ENCODE measurements around the gene ARSI.

The ARSI gene

DNA sequence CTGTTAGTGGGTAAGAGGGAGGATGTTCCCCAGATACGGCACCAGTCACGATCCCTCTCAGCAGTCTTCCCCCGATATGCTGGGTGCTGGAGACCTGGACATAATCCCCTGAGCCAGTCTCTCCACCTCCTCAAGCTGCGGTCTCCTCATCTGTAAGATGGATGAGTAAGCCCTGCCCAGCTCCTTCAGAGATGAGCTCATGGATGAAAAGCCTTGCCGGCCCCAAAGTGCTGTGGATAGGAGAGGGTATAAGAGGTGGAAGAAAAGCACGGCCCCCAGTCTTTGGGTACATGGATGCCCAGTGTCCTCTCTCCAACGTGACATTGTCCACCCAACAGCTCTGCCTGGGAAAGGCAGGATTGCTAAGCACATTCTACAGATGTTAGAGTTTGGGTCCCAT lies 17.6 kb downstream of the ARSI start:
- no peak overlapping the region for H3K27ac ChIP-seq (ENCODE audit: low read depth, low read length)
- H3K4me2 ChIP-seq (ENCODE audit: low read length), result no peak overlapping the region
- no peaks in the 10 kb centered on the region for H3K4me1 ChIP-seq (ENCODE audit: control insufficient read depth, low read length)
- TF ChIP-seq EZH2phosphoT487 (IDR thresholded peaks at IDR 0.05; ENCODE audit: borderline replicate concordance, low read length), result no peak
- TF ChIP-seq, protein P1, sequence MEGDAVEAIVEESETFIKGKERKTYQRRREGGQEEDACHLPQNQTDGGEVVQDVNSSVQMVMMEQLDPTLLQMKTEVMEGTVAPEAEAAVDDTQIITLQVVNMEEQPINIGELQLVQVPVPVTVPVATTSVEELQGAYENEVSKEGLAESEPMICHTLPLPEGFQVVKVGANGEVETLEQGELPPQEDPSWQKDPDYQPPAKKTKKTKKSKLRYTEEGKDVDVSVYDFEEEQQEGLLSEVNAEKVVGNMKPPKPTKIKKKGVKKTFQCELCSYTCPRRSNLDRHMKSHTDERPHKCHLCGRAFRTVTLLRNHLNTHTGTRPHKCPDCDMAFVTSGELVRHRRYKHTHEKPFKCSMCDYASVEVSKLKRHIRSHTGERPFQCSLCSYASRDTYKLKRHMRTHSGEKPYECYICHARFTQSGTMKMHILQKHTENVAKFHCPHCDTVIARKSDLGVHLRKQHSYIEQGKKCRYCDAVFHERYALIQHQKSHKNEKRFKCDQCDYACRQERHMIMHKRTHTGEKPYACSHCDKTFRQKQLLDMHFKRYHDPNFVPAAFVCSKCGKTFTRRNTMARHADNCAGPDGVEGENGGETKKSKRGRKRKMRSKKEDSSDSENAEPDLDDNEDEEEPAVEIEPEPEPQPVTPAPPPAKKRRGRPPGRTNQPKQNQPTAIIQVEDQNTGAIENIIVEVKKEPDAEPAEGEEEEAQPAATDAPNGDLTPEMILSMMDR (IDR thresholded peaks at IDR 0.05; ENCODE audit: low read depth, low read length, poor library complexity, severe bottlenecking), result no peak
- no peak overlapping the region for H3K4me3 ChIP-seq (ENCODE audit: low read length)
- H3K79me2 ChIP-seq (ENCODE audit: control insufficient read depth, low read length), result no peaks in the 10 kb centered on the region
- H3K36me3 ChIP-seq (ENCODE audit: control insufficient read depth, low read length), result no peaks in the 10 kb centered on the region
- H3K27me3 ChIP-seq (ENCODE audit: control insufficient read depth, low read length), result peaks cover 9% of the 10 kb centered on the region
- no peaks in the 10 kb centered on the region for H4K20me1 ChIP-seq (ENCODE audit: control insufficient read depth, insufficient read depth, low read depth, low read length)
- H3F3A ChIP-seq (ENCODE audit: control insufficient read depth, insufficient read depth), result no peaks in the 10 kb centered on the region
- H3K9me2 ChIP-seq (replicated peaks; ENCODE audit: control insufficient read depth, low read length), result no peaks in the 10 kb centered on the region
- H3K9me3 ChIP-seq (ENCODE audit: control insufficient read depth, insufficient read depth, low read length), result no peaks in the 10 kb centered on the region

DNA sequence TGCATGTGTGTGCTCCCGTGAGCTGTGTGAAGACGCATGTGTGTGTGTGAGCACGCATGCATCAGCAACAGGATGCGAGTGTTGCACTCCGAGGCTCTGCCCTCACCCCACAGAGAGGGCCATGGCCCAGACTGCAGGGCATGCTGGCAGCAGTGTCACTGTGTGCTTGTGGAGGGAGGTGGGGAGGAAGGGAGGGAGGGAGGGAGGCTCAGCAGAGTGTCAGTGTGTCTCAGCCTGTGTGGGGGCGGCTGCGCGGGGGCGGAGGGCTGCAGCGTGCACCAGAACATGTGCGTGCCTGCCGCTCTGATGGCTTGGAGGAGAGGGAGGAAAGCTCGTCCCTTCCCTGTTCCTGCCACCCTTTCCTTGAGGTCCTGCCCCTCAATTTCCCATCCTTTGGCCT lies 18.4 kb downstream of the ARSI start:
- H3K9me3 ChIP-seq (ENCODE audit: control insufficient read depth, insufficient read depth, low read length), result no peaks in the 10 kb centered on the region
- no peaks in the 10 kb centered on the region for H3K4me1 ChIP-seq (ENCODE audit: control insufficient read depth, low read length)
- H3K79me2 ChIP-seq (ENCODE audit: control insufficient read depth, low read length), result no peaks in the 10 kb centered on the region
- H3K27me3 ChIP-seq (ENCODE audit: control insufficient read depth, low read length), result peaks cover 13% of the 10 kb centered on the region
- TF ChIP-seq EZH2phosphoT487 (IDR thresholded peaks at IDR 0.05; ENCODE audit: borderline replicate concordance, low read length), result no peak
- TF ChIP-seq, protein P1 (IDR thresholded peaks at IDR 0.05; ENCODE audit: low read depth, low read length, poor library complexity, severe bottlenecking), result no peak
- no peak overlapping the region for H3K4me3 ChIP-seq (ENCODE audit: low read length)
- H3K36me3 ChIP-seq (ENCODE audit: control insufficient read depth, low read length), result no peaks in the 10 kb centered on the region
- H4K20me1 ChIP-seq (ENCODE audit: control insufficient read depth, insufficient read depth, low read depth, low read length), result no peaks in the 10 kb centered on the region
- no peaks in the 10 kb centered on the region for H3K9me2 ChIP-seq (replicated peaks; ENCODE audit: control insufficient read depth, low read length)
- H3K4me2 ChIP-seq (ENCODE audit: low read length), result no peak overlapping the region
- no peak overlapping the region for H3K27ac ChIP-seq (ENCODE audit: low read depth, low read length)
- no peaks in the 10 kb centered on the region for H3F3A ChIP-seq (ENCODE audit: control insufficient read depth, insufficient read depth)

DNA sequence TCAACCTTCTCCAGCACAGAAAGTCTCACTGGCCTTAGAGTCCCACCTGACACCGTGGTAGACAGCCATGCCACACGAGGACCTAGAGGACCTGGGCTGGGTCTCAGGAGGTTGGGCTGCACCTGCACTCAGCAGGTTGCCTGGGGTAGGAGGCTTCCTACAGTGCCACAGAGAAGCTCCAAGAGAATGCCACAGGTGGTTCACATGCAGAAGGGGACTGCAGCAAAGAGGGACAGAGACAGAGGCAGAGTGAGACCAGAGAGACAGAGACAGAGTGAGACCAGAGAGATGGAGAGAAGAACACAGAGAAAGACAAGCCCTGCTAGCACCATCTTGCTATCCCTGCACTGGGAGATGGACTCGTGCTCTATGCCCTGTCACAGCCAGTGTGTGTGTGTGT lies 18.8 kb downstream of the ARSI start:
- H3K27me3 ChIP-seq (ENCODE audit: control insufficient read depth, low read length), result peaks cover 15% of the 10 kb centered on the region
- no peaks in the 10 kb centered on the region for H3K9me3 ChIP-seq (ENCODE audit: control insufficient read depth, insufficient read depth, low read length)
- no peak overlapping the region for H3K27ac ChIP-seq (ENCODE audit: low read depth, low read length)
- no peak overlapping the region for H3K4me2 ChIP-seq (ENCODE audit: low read length)
- no peaks in the 10 kb centered on the region for H3F3A ChIP-seq (ENCODE audit: control insufficient read depth, insufficient read depth)
- no peak overlapping the region for H3K4me3 ChIP-seq (ENCODE audit: low read length)
- H3K79me2 ChIP-seq (ENCODE audit: control insufficient read depth, low read length), result no peaks in the 10 kb centered on the region
- H4K20me1 ChIP-seq (ENCODE audit: control insufficient read depth, insufficient read depth, low read depth, low read length), result no peaks in the 10 kb centered on the region
- TF ChIP-seq EZH2phosphoT487 (IDR thresholded peaks at IDR 0.05; ENCODE audit: borderline replicate concordance, low read length), result no peak
- TF ChIP-seq, protein P1 (IDR thresholded peaks at IDR 0.05; ENCODE audit: low read depth, low read length, poor library complexity, severe bottlenecking), result no peak
- H3K36me3 ChIP-seq (ENCODE audit: control insufficient read depth, low read length), result no peaks in the 10 kb centered on the region
- no peaks in the 10 kb centered on the region for H3K9me2 ChIP-seq (replicated peaks; ENCODE audit: control insufficient read depth, low read length)
- H3K4me1 ChIP-seq (ENCODE audit: control insufficient read depth, low read length), result no peaks in the 10 kb centered on the region

DNA sequence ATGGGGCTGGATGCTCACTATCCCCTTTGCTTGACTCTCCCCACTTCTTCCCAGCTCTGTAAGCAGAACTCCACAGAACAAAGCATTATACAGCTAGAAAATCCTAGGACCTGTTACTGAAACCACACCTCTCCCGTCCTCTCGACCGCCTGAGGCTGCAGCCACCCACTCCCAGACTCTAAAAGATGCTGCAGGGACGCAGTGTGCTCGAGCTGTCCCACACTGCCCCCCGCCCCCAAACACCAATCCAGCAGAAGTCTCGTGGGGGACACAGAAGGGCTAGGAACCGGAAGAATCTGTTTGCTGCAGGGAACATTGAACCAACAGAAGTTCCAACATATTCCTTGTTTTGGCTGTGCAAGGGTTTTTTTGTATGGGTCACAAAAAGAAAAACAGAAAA lies 20.7 kb downstream of the ARSI start:
- H3K79me2 ChIP-seq (ENCODE audit: control insufficient read depth, low read length), result no peaks in the 10 kb centered on the region

More for the DNA sequence above, 20.7 kb downstream of the ARSI start:
- Histone ChIP-seq H3K9me2 (replicated peaks; ENCODE audit: control insufficient read depth, low read length) (no peaks in the 10 kb centered on the region), H3K27me3 (ENCODE audit: control insufficient read depth, low read length) (peaks cover 19% of the 10 kb centered on the region), H3K9me3 (ENCODE audit: control insufficient read depth, insufficient read depth, low read length) (no peaks in the 10 kb centered on the region), H3K4me2 (ENCODE audit: low read length) (no peak overlapping the region), H3K4me1 (ENCODE audit: control insufficient read depth, low read length) (no peaks in the 10 kb centered on the region), H3K27ac (ENCODE audit: low read depth, low read length) (no peak overlapping the region), H3K36me3 (ENCODE audit: control insufficient read depth, low read length) (no peaks in the 10 kb centered on the region), H3K4me3 (ENCODE audit: low read length) (no peak overlapping the region), H3F3A (ENCODE audit: control insufficient read depth, insufficient read depth) (no peaks in the 10 kb centered on the region), H4K20me1 (ENCODE audit: control insufficient read depth, insufficient read depth, low read depth, low read length) (no peaks in the 10 kb centered on the region)
- TF ChIP-seq, protein P1 (IDR thresholded peaks at IDR 0.05; ENCODE audit: low read depth, low read length, poor library complexity, severe bottlenecking), result no peak
- no peak for TF ChIP-seq EZH2phosphoT487 (IDR thresholded peaks at IDR 0.05; ENCODE audit: borderline replicate concordance, low read length)
